NCI-H1436 (cell line): Measurements from ENCODE around the gene CNKSR3.

ENCODE experiments used
- DNase-seq: peaks from one replicate; lab custom pipeline; 2025; lab: John Stamatoyannopoulos, UW

The CNKSR3 gene

GRCh38 chr6:154502553-154502952 is 7.9 kb downstream of the CNKSR3 start:
- DNase-seq, result no peak

- DNase-seq, result no peak
Measured at GRCh38 chr6:154501578-154501868, 9.0 kb downstream of the CNKSR3 start.

DNA sequence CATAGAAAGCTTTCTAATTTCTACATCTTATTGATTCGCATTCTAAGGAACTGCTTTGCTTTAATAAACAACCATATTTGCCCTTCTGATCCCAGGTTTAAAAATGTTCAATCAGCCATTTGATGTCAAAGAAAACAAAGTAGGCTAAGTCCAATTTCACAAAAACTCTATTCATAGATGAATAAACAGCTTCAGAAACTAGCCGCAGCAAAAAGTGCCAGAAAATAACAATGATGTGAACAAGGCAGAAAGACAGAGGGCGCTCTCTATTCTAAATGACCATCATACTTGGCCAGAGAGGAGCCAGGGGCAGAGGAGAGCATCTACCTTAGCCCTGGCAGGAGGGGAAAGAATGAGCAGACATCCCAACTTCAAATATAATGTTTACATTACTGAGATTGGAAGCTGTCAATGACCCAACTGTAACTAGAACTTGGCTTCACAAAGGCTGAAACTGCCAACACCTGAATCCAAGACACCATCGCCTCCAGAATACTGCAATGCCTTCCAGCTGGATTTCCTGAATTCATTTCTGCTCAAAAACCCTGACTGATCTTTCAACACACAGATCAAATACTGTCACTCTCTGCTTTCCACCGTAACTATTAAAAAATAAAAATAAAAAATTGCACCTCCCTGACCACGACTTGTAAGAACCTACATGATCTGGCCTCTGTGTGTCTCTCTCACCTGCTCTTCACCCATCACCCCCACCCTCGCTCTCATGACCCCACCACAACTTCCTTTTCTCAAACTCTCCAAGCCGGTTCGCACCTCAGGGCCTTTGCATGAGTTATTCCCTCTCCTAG is 9.5 kb downstream of the CNKSR3 start:
- no peak for DNase-seq

GRCh38 chr6:154499855-154500589 is 10.5 kb downstream of the CNKSR3 start:
- DNase-seq, result no peak

DNA sequence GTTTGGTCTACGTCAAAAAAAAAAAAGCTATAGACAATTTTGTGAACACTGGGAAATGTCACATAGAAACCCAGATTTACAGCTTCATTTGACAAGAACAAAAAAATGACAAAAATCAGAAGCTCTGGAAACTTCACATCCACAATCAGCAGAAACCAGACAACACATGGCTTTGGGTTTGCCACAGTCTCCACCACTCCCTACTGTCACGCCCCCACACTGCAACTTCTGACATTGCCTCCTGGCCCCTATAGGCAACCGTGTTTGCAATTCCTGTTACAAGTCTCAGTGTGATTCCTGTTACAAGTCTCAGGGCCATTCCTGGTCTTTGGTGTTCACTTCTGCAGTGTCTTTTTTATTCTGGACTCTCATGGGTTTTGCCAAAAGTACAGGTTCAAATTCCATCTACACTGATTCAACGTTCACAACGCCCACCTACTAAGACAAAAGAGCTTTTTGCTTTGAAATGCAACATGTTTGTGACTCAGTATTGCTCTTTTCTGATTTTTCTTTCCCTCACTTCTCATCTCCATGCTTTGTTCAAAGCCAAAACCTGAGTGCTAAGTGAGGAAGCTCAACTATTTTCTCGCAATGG is 12.0 kb downstream of the CNKSR3 start:
- DNase-seq, result no peak

- no peak for DNase-seq
Measured at GRCh38 chr6:154496793-154497517, 13.5 kb downstream of the CNKSR3 start.

DNA sequence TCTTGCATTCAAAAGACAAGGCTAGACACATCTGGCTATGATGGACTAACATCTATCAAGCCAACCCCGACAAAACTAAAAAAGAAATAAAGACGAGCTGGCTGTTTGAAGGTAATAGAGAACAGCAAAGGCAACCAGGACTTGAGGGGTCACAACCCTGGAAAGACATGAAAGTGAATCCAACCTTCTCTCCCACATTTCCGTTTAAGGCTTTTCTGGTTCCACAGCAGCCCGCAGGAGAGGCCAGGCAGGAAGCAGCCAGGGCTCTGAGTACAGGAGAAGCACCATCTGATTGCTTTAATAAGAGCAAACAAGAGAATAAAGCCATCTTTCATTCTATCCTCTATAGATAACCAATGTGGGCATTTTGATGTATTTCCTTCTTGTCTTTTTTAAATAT is 14.3 kb downstream of the CNKSR3 start:
- DNase-seq, result no peak

- DNase-seq, result no peak
Measured at GRCh38 chr6:154494592-154495311, 15.7 kb downstream of the CNKSR3 start.

GRCh38 chr6:154491567-154492470 is 18.7 kb downstream of the CNKSR3 start:
- no peak for DNase-seq

DNA sequence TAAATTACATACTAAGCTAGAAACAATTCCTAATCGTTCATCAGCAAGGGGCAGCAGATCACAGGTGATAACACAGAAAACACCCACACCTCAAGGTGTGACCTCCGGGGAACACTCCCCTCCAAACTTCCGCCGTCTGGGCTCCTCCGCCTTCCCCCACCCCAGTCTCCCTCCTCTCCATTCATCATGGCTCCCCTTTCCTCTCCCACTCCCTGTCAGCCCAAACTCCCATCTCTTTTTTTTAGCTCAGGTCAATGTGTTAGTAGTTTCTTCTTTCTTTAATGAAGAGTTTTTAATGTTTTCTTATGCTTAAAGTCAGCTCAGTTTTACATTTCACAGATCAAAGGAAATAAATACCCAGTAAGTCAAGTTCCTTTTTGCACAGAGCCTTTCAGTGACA is 20.7 kb downstream of the CNKSR3 start:
- no peak for DNase-seq

- no peak for DNase-seq
Measured at GRCh38 chr6:154488802-154489437, 21.6 kb downstream of the CNKSR3 start.

DNA sequence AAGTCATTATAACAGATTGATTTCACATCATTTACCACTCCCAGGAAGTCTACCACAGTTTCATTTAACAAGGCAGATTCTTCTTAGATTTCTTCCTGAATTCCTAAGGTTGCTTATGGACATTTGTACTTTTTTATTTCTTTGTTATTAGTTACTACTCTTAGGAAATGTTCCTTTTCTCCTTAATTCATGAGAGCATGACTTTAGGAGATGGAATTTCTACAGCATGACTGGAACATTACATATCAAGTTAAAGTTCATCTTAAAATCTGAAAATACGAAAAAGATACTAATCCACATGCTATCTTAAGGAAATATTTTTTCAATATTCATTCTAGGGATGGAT is 22.3 kb downstream of the CNKSR3 start:
- no peak for DNase-seq

DNA sequence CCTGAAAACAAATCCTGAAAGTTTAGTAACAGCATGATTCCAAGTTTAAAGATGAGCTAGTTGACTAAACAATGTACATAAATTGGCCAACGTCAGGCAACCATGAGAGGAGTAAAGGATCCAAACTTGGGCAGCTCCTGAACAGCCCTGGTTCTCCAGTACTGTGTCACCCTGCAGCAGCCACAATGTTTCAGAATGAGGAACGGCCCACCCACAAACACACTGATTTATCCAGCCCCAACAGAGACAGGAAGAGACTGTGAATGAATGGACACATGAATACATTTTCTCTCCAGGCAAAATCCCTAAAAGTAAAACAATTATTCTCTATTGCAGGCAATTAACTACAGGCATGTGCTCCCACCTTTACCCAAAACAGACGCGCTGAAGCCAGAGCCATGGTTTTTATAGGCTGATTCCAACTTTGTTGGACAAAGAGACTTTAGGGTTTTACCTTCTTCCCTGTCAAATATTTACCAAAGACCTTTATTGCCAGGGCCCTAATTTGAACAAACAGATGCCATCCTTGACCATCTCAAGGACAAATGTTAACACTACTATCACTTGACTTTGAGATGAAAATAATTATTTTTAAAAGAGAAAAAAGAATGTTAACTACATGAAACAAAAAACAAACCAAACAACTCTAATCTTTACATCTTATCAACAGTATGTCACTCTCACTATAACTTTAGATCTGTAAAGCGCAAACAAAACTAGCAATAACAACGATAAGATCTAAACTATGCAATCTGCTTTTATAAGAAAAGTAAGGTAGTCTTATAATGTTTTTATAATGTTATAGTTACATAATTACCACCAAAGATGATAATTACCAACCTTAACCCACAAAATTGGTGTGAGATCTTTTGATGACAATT is 22.9 kb downstream of the CNKSR3 start:
- no peak for DNase-seq

- no peak for DNase-seq
Measured at GRCh38 chr6:154485815-154486214, 24.7 kb downstream of the CNKSR3 start.

- no peak for DNase-seq
Measured at GRCh38 chr6:154484942-154485341, 25.5 kb downstream of the CNKSR3 start.

GRCh38 chr6:154482858-154483257 is 27.6 kb downstream of the CNKSR3 start:
- DNase-seq, result no peak

DNA sequence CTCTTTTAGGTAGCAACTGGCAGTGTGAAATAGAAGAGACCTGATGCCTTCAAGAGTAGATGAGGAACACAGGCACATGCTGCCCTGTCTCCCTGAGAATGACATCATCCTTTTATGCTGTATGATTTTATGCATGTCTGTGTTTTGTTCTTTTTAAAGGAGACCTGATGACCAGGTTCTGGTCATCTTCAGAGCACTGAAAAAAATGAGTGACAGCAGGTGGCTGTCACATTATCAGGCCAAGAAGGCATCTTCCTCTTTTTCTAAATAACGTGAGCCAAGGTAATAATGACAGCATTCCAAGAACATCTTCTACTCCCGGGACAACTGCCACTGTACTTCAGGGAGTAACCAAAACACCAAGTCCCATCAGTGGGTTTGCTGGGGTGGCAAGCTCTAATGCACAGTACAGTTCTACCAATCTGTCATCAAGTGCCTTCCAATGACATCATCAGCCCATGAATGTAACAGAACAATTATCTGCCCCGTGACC is 28.9 kb downstream of the CNKSR3 start:
- no peak for DNase-seq

DNA sequence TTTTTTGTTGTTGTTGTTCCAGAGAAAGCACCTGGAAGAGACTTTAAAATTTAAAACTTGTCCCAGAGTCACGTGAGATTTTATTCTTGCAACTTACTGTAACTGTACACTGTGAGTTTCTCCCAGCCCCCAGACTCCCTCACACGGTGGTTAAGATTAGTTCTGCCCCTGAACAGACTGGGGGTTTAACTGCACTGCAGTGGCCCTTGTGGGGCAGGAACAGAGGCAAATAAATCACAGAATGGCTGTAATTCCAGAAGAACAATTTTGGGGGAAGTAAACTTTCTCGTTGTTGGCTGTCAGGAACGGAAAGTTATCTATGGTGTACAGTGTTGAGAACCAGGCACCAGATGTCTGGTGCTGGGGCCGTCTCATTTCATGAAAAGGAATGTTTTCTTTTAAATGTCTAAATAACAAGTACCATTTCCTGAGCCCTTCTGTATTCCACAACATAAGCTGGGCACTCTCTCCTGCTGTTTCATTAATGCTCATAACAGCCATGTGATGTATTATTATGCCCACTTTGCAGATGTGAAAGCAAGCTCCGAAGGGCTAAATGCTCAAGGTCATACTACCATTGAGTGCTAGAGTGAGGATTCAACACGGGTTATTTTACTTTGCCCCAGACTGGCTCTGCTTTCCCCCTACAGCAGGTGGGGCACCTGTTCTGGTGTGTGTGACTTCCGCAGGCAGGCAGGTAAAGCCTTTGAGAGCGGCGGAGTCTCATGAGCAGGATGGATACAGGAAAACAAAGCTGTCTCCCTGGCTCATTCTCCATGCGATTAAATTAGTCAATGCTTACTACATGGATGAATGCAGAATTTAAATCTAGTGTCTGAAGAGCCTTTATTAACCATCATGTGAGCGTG is 30.5 kb downstream of the CNKSR3 start:
- no peak for DNase-seq
